ENCODE results near the gene CEP350. TPM values are rescaled to one million over a fixed set of nuclear protein-coding genes. Genes with fewer than 3 reads are reported as not detected.

The CEP350 gene
- polyA plus RNA-seq, 1 of the 3 experiments (the other 2 are of a cell fraction): 2.9 TPM

- TF ChIP-seq, protein P1, sequence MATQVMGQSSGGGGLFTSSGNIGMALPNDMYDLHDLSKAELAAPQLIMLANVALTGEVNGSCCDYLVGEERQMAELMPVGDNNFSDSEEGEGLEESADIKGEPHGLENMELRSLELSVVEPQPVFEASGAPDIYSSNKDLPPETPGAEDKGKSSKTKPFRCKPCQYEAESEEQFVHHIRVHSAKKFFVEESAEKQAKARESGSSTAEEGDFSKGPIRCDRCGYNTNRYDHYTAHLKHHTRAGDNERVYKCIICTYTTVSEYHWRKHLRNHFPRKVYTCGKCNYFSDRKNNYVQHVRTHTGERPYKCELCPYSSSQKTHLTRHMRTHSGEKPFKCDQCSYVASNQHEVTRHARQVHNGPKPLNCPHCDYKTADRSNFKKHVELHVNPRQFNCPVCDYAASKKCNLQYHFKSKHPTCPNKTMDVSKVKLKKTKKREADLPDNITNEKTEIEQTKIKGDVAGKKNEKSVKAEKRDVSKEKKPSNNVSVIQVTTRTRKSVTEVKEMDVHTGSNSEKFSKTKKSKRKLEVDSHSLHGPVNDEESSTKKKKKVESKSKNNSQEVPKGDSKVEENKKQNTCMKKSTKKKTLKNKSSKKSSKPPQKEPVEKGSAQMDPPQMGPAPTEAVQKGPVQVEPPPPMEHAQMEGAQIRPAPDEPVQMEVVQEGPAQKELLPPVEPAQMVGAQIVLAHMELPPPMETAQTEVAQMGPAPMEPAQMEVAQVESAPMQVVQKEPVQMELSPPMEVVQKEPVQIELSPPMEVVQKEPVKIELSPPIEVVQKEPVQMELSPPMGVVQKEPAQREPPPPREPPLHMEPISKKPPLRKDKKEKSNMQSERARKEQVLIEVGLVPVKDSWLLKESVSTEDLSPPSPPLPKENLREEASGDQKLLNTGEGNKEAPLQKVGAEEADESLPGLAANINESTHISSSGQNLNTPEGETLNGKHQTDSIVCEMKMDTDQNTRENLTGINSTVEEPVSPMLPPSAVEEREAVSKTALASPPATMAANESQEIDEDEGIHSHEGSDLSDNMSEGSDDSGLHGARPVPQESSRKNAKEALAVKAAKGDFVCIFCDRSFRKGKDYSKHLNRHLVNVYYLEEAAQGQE (IDR thresholded peaks at IDR 0.05; ENCODE audit: low read depth, low read length): no peak
- TF ChIP-seq FOSL2 (IDR thresholded peaks at IDR 0.05; ENCODE audit: borderline replicate concordance, low read depth): no peak
- TF ChIP-seq TCF12 (IDR thresholded peaks at IDR 0.05): no peak
- TF ChIP-seq GABPA (IDR thresholded peaks at IDR 0.05; ENCODE audit: low read depth): no peak
- TF ChIP-seq IRF3 (IDR thresholded peaks at IDR 0.05; ENCODE audit: low read depth, low read length): no peak
- TF ChIP-seq, protein P2, sequence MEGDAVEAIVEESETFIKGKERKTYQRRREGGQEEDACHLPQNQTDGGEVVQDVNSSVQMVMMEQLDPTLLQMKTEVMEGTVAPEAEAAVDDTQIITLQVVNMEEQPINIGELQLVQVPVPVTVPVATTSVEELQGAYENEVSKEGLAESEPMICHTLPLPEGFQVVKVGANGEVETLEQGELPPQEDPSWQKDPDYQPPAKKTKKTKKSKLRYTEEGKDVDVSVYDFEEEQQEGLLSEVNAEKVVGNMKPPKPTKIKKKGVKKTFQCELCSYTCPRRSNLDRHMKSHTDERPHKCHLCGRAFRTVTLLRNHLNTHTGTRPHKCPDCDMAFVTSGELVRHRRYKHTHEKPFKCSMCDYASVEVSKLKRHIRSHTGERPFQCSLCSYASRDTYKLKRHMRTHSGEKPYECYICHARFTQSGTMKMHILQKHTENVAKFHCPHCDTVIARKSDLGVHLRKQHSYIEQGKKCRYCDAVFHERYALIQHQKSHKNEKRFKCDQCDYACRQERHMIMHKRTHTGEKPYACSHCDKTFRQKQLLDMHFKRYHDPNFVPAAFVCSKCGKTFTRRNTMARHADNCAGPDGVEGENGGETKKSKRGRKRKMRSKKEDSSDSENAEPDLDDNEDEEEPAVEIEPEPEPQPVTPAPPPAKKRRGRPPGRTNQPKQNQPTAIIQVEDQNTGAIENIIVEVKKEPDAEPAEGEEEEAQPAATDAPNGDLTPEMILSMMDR (IDR thresholded peaks at IDR 0.05): no peak
- TF ChIP-seq, protein P3, sequence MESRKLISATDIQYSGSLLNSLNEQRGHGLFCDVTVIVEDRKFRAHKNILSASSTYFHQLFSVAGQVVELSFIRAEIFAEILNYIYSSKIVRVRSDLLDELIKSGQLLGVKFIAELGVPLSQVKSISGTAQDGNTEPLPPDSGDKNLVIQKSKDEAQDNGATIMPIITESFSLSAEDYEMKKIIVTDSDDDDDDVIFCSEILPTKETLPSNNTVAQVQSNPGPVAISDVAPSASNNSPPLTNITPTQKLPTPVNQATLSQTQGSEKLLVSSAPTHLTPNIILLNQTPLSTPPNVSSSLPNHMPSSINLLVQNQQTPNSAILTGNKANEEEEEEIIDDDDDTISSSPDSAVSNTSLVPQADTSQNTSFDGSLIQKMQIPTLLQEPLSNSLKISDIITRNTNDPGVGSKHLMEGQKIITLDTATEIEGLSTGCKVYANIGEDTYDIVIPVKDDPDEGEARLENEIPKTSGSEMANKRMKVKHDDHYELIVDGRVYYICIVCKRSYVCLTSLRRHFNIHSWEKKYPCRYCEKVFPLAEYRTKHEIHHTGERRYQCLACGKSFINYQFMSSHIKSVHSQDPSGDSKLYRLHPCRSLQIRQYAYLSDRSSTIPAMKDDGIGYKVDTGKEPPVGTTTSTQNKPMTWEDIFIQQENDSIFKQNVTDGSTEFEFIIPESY (IDR thresholded peaks at IDR 0.05; ENCODE audit: borderline replicate concordance, low read depth): no peak
- TF ChIP-seq FOXJ3 (CRISPR knock-in tag; IDR thresholded peaks at IDR 0.05): no peak
- no peak for TF ChIP-seq NRF1 (IDR thresholded peaks at IDR 0.05; ENCODE audit: low read depth, low read length)
These were observed 130.7 kb downstream of the CEP350 start (continued) for GRCh38 chr1:180085331-180085730.

DNA sequence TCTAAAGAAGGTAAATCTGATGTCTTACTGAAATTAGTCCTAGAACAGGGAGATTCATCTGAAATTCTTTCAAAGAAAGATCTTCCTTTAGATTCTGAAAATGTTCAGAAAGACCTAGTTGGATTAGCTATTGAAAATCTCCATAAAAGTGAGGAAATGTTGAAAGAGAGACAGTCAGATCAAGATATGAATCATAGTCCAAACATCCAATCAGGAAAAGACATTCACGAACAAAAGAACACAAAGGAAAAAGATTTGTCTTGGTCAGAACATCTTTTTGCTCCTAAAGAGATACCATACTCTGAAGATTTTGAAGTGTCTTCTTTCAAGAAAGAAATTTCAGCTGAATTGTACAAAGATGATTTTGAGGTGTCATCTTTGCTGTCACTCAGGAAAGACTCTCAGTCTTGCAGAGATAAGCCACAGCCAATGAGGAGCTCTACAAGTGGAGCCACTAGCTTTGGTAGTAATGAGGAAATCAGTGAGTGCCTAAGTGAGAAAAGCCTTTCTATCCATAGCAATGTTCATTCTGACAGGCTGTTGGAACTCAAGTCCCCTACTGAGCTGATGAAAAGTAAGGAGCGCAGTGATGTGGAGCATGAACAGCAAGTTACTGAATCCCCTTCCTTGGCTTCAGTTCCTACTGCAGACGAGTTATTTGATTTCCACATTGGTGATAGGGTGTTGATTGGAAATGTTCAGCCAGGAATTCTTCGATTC lies 138.5 kb downstream of the CEP350 start:
- no peak overlapping the region for H2AFZ ChIP-seq (ENCODE audit: low read depth)
- H3K4me2 ChIP-seq: no peak overlapping the region
- no peaks in the 10 kb centered on the region for H3K27me3 ChIP-seq (ENCODE audit: insufficient read depth)
- no peak for DNase-seq
- no peak overlapping the region for H3K9ac ChIP-seq
- peaks cover 71 to 79% of the 10 kb centered on the region in 2 experiments for H3K36me3 ChIP-seq (replicated peaks in 1 of 2; ENCODE audit: control insufficient read depth in 1 of 2, insufficient read depth in 2 of 2, low read length in 1 of 2)
- WGBS (ENCODE audit: low lambda C conversion rate): 88% methylated on average over 4 of the region's 4 CpGs
- no peaks in the 10 kb centered on the region for H3K9me3 ChIP-seq
- peaks cover 0 to 6% of the 10 kb centered on the region in 2 experiments; a peak in 1 of 4 replicates for H3K4me1 ChIP-seq (ENCODE audit: control insufficient read depth in 1 of 2, insufficient read depth in 2 of 2, low read depth in 1 of 2, low read length in 1 of 2)
- no peak overlapping the region for H3K4me3 ChIP-seq (ENCODE audit: low read depth in 2 of 2, low read length in 1 of 2)
- CTCF ChIA-PET: no interaction called here
- POLR2A ChIA-PET: no interaction called here
- no peaks in the 10 kb centered on the region for H3K9me2 ChIP-seq
- peak overlapping the region in 1 of 2 experiments; percentile 11; a peak in 2 of 4 replicates for H3K27ac ChIP-seq (ENCODE audit: low read depth in 2 of 2, low read length in 1 of 2)
- peaks cover 4% of the 10 kb centered on the region for H3F3A ChIP-seq (replicated peaks; ENCODE audit: insufficient read depth)
- H3K79me2 ChIP-seq (ENCODE audit: insufficient read depth): no peaks in the 10 kb centered on the region
- no peaks in the 10 kb centered on the region for H4K20me1 ChIP-seq (ENCODE audit: insufficient read depth)
- TF ChIP-seq GABPA (IDR thresholded peaks at IDR 0.05; ENCODE audit: low read depth) (no peak), SIN3A (IDR thresholded peaks at IDR 0.05; ENCODE audit: borderline replicate concordance, low read depth, low read length) (no peak), GATA2 (CRISPR knock-in tag; IDR thresholded peaks at IDR 0.05) (no peak), RCOR1 (IDR thresholded peaks at IDR 0.05; ENCODE audit: low read length) (no peak), MEF2A (IDR thresholded peaks at IDR 0.05; ENCODE audit: borderline replicate concordance, low read depth) (no peak), ELF1 (IDR thresholded peaks at IDR 0.05) (no peak), IRF3 (IDR thresholded peaks at IDR 0.05; ENCODE audit: low read depth, low read length) (no peak)
- TF ChIP-seq, protein P4, sequence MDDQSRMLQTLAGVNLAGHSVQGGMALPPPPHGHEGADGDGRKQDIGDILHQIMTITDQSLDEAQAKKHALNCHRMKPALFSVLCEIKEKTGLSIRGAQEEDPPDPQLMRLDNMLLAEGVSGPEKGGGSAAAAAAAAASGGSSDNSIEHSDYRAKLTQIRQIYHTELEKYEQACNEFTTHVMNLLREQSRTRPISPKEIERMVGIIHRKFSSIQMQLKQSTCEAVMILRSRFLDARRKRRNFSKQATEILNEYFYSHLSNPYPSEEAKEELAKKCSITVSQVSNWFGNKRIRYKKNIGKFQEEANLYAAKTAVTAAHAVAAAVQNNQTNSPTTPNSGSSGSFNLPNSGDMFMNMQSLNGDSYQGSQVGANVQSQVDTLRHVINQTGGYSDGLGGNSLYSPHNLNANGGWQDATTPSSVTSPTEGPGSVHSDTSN (IDR thresholded peaks at IDR 0.05): no peak
- TF ChIP-seq, protein P3 (IDR thresholded peaks at IDR 0.05; ENCODE audit: borderline replicate concordance, low read depth): no peak

Data from SK-N-SH (cell line).